Measurements from ENCODE around the gene STXBP1. TPM values are rescaled to one million over a fixed set of nuclear protein-coding genes. Genes with fewer than 3 reads are reported as not detected.

STXBP1 gene
- 1 to 10 TPM; 4.0 to 8.1 TPM for total RNA-seq

- Mint-ChIP-seq H3K4me1 (ENCODE audit: low read depth in 2 of 2) (peaks cover 24 to 35% of the 10 kb centered on the region in 2 donors), H3K9me3 (no peaks in the 10 kb centered on the region), H3K4me3 (peak within 1 kb of the TSS; percentile 98), H3K36me3 (no peaks in the 10 kb centered on the region), H3K27me3 (peaks cover 32 to 33% of the 10 kb centered on the region in 2 donors), H3K27ac (peak within 1 kb of the TSS; percentile 19 to 81)
- ATAC-seq (peak; percentile 94 to 98), DNase-seq (ENCODE audit: low spot score) (peak; percentile 93)
Measured at GRCh38 chr9:127611899-127612790, at the start of gene STXBP1. Gene STXBP1 (plus strand): TSS chr9:127612277. CDS start chr9:127612404, 127 bp downstream.

DNA sequence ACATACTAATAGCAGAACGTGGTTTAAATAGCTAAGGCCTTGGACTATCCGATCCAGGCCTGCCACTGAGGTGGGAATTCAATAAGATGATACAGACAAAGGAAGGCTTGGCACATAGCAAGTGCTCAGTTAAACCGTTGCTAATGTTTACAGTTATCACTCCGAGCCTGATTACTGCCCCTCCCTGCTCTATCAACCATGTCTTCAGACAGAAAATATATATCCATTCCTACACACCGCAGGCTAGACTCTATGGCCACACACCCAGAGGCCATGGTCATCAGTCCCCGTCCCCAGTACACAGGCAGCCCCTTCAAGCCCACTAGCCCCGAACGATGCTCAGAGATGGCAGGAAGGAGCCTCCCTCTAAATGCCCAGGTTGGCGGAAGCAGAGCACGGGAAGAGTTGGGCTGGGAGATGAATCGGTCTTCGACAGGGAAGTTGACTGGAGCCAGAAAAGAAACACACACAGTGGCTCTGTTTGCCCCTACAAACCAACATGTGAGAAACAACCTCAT lies 49.7 kb upstream of the STXBP1 start:
- H3K27me3 Mint-ChIP-seq = no peaks in the 10 kb centered on the region
- peak overlapping the region in 1 of 2 donors; percentile 67 for H3K27ac Mint-ChIP-seq
- no peaks in the 10 kb centered on the region for H3K36me3 Mint-ChIP-seq
- DNase-seq (ENCODE audit: low spot score) = no peak
- peaks cover 22 to 28% of the 10 kb centered on the region in 2 donors for H3K4me1 Mint-ChIP-seq (ENCODE audit: low read depth in 2 of 2)
- H3K4me3 Mint-ChIP-seq = no peak overlapping the region
- no peaks in the 10 kb centered on the region for H3K9me3 Mint-ChIP-seq
- ATAC-seq = no peak

DNA sequence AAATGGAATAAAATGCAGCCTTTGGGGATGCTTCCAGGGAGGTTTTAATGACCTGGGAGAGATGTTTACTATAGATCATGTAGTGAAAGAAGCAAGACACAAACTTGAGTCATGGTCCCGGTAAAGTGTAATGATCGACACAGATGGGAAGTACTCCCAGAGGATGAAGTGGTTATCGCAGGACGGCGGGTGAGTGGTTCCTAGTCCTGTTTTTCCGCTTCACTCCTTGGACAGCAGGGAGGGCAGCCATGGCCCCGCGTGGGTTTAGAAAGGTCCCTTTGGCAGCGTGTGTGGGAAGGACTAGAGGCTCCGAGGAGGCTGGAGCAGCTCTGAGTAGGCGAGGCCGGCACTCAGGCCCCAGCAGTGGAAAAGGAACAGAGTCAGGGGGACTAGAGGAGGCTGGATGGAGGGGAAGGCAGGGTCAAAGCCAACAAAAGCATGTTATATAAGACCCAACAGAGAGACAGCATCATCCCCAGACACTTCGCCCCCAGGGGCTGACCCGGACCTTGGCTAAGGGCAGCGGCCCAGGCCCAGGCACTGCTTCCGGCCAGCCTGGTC lies 49.2 kb upstream of the STXBP1 start:
- H3K27ac Mint-ChIP-seq = no peak overlapping the region
- H3K4me1 Mint-ChIP-seq (ENCODE audit: low read depth in 2 of 2) = peaks cover 27 to 33% of the 10 kb centered on the region in 2 donors
- H3K9me3 Mint-ChIP-seq = no peaks in the 10 kb centered on the region
- no peak for DNase-seq (ENCODE audit: low spot score)
- H3K4me3 Mint-ChIP-seq = no peak overlapping the region
- H3K36me3 Mint-ChIP-seq = no peaks in the 10 kb centered on the region
- H3K27me3 Mint-ChIP-seq = no peaks in the 10 kb centered on the region
- no peak for ATAC-seq

- peaks cover 24 to 29% of the 10 kb centered on the region in 2 donors for H3K4me1 Mint-ChIP-seq (ENCODE audit: low read depth in 2 of 2)
Measured at GRCh38 chr9:127563579-127563978, 48.5 kb upstream of the STXBP1 start.

GRCh38 chr9:127565231-127565630 lies 46.8 kb upstream of the STXBP1 start:
- no peaks in the 10 kb centered on the region for H3K27me3 Mint-ChIP-seq
- no peaks in the 10 kb centered on the region for H3K9me3 Mint-ChIP-seq
- DNase-seq (ENCODE audit: low spot score) = no peak
- peaks cover 30% of the 10 kb centered on the region in 2 donors for H3K4me1 Mint-ChIP-seq (ENCODE audit: low read depth in 2 of 2)
- ATAC-seq = no peak
- no peak overlapping the region for H3K4me3 Mint-ChIP-seq
- no peaks in the 10 kb centered on the region for H3K36me3 Mint-ChIP-seq
- H3K27ac Mint-ChIP-seq = no peak overlapping the region

More at GRCh38 chr9:127563579-127563978, 48.5 kb upstream of the STXBP1 start:
- no peak overlapping the region for H3K27ac Mint-ChIP-seq
- H3K27me3 Mint-ChIP-seq = no peaks in the 10 kb centered on the region
- H3K9me3 Mint-ChIP-seq = no peaks in the 10 kb centered on the region
- no peak overlapping the region for H3K4me3 Mint-ChIP-seq
- no peaks in the 10 kb centered on the region for H3K36me3 Mint-ChIP-seq
- ATAC-seq = no peak
- no peak for DNase-seq (ENCODE audit: low spot score)

- no peaks in the 10 kb centered on the region for H3K9me3 Mint-ChIP-seq
- H3K4me3 Mint-ChIP-seq = no peak overlapping the region
- no peaks in the 10 kb centered on the region for H3K36me3 Mint-ChIP-seq
- H3K27me3 Mint-ChIP-seq = no peaks in the 10 kb centered on the region
- no peak overlapping the region for H3K27ac Mint-ChIP-seq
- DNase-seq (ENCODE audit: low spot score) (no peak), ATAC-seq (no peak)
- H3K4me1 Mint-ChIP-seq (ENCODE audit: low read depth in 2 of 2) = peaks cover 26 to 32% of the 10 kb centered on the region in 2 donors
Measured at GRCh38 chr9:127566351-127567001, 45.6 kb upstream of the STXBP1 start.

- no peaks in the 10 kb centered on the region for H3K27me3 Mint-ChIP-seq
- H3K36me3 Mint-ChIP-seq = no peaks in the 10 kb centered on the region
- ATAC-seq = no peak
- no peaks in the 10 kb centered on the region for H3K9me3 Mint-ChIP-seq
- peak overlapping the region in 1 of 2 donors; percentile 28 for H3K27ac Mint-ChIP-seq
- DNase-seq (ENCODE audit: low spot score) = no peak
- H3K4me1 Mint-ChIP-seq (ENCODE audit: low read depth in 2 of 2) = peaks cover 21 to 25% of the 10 kb centered on the region in 2 donors
- peak overlapping the region; percentile 79 for H3K4me3 Mint-ChIP-seq
Measured at GRCh38 chr9:127567035-127567729, 44.9 kb upstream of the STXBP1 start.

- peaks cover 22 to 25% of the 10 kb centered on the region in 2 donors for H3K4me1 Mint-ChIP-seq (ENCODE audit: low read depth in 2 of 2)
- H3K4me3 Mint-ChIP-seq = peak overlapping the region; percentile 79
- no peaks in the 10 kb centered on the region for H3K36me3 Mint-ChIP-seq
- DNase-seq (ENCODE audit: low spot score) (peak; percentile 58), ATAC-seq (no peak)
- H3K9me3 Mint-ChIP-seq = no peaks in the 10 kb centered on the region
- no peaks in the 10 kb centered on the region for H3K27me3 Mint-ChIP-seq
- H3K27ac Mint-ChIP-seq = peak overlapping the region in 1 of 2 donors; percentile 28
Measured at GRCh38 chr9:127567730-127568617, 44.1 kb upstream of the STXBP1 start.

- ATAC-seq = peak in 1 of 2 donors; percentile 10
- Mint-ChIP-seq H3K36me3 (no peaks in the 10 kb centered on the region), H3K27me3 (no peaks in the 10 kb centered on the region), H3K4me1 (ENCODE audit: low read depth in 2 of 2) (peaks cover 23 to 26% of the 10 kb centered on the region in 2 donors), H3K4me3 (no peak overlapping the region), H3K27ac (no peak overlapping the region), H3K9me3 (no peaks in the 10 kb centered on the region)
- no peak for DNase-seq (ENCODE audit: low spot score)
Measured at GRCh38 chr9:127568618-127568970, 43.5 kb upstream of the STXBP1 start.

- ATAC-seq (peak; percentile 94 to 96), DNase-seq (ENCODE audit: low spot score) (peak; percentile 78)
- Mint-ChIP-seq H3K36me3 (no peaks in the 10 kb centered on the region), H3K9me3 (no peaks in the 10 kb centered on the region), H3K4me1 (ENCODE audit: low read depth in 2 of 2) (peaks cover 29 to 31% of the 10 kb centered on the region in 2 donors), H3K27me3 (no peaks in the 10 kb centered on the region), H3K4me3 (peak overlapping the region; percentile 82), H3K27ac (peak overlapping the region; percentile 59 to 68)
Measured at GRCh38 chr9:127568971-127569885, 42.8 kb upstream of the STXBP1 start.

GRCh38 chr9:127569886-127570401 lies 42.1 kb upstream of the STXBP1 start:
- no peaks in the 10 kb centered on the region for H3K36me3 Mint-ChIP-seq
- peak; percentile 52 for DNase-seq (ENCODE audit: low spot score)
- peaks cover 36 to 38% of the 10 kb centered on the region in 2 donors for H3K4me1 Mint-ChIP-seq (ENCODE audit: low read depth in 2 of 2)
- peak overlapping the region; percentile 82 for H3K4me3 Mint-ChIP-seq
- H3K27ac Mint-ChIP-seq = peak overlapping the region; percentile 59 to 68
- peak in 1 of 2 donors; percentile 44 for ATAC-seq
- H3K27me3 Mint-ChIP-seq = no peaks in the 10 kb centered on the region
- H3K9me3 Mint-ChIP-seq = no peaks in the 10 kb centered on the region

Measured in natural killer cell treated with Interleukin-12 subunit alpha and Interleukin-12 subunit beta and Interleukin-15 and Interleukin-18, amount 100 ng/mL, for 72 hours (primary cell).